GM20431 (cell line): ENCODE results near the gene CSF1R.
"Not testable (repeated sequence)": the region's sequence is repeated elsewhere in the genome, so short reads cannot be mapped to it uniquely, and the experiment has no call there.

Source experiments
- in situ Hi-C: fragments of 300-500 bp; cut with MseI, MboI; formaldehyde crosslinking; loops from one replicate; pipeline ENCODE4 v1.15.0; 2020; ENCODE audit warnings: low sequenced_read_pairs; ENCODE audit not compliant: unreplicated experiment

The CSF1R gene

DNA sequence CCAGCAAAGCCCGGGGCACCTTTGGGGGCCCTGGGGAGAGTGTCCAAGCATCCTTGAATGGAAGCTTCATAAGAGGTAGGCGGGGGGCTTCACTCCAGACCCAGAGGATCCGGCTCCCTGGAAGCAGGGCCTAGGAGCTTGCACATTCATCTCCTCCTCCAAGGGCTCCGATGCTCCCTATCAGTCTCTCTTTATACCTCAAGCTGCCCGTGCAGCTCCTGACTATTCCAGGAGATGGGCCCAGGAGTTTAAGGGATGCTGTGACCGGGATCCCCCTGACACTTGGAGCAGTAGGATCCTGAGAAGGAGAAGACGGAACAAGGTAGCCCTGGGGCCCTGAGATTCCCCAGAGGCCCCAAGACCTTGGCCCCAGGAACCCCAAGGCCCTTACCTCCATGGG, 25.9 kb downstream of the CSF1R start:
- in situ Hi-C loops: no loop called here

DNA sequence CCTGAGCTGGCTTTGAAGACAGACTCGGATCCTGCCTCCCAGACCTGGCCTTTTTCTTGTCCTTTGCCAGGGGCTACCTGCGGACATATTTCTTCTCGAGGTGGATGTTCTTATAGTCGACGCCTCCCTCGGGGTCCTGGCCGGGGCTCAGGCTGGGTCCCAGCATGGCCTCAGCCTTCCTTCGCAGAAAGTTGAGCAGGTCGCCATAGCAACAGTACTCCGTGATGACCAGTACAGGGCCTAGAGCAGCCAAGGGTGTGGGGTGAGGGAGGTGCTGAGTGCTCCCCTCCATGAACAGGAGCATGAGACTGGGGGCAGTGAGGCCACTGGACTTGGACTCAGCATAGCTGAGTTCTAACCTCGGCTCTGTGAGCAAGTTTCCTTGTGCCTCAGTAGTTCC, 26.7 kb downstream of the CSF1R start:
- in situ Hi-C loops: no loop called here

DNA sequence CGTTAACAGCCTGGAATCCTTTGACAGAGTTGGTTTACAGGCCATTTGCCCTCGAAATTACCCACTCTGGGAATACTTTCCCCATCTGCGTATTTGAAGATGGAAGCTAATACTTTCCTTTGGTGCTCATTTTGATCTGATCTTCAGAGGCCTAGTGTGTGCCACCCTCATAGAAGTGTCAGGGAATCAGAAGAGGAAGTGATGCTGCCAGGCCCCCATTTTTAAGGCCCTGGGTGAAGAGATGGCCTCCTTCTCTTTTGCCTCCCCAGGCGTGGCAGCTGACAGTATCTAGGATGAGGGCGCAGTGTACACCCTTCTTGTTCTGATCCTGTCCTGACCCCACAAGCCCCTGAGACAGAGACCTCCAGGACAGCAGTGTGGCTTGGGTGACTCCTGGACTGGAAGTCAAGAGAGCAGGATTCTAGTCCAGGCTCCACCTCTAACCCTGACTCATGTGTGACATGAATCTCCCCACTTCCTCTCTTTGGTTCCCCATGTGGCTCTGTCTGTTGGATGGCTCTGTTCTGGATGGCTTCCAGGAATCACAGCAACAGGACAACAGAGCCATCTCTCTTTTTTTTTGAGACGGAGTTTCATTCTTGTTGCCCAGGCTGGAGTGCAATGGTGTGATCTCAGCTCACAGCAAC, 27.8 kb downstream of the CSF1R start:
- in situ Hi-C loops: no loop called here

DNA sequence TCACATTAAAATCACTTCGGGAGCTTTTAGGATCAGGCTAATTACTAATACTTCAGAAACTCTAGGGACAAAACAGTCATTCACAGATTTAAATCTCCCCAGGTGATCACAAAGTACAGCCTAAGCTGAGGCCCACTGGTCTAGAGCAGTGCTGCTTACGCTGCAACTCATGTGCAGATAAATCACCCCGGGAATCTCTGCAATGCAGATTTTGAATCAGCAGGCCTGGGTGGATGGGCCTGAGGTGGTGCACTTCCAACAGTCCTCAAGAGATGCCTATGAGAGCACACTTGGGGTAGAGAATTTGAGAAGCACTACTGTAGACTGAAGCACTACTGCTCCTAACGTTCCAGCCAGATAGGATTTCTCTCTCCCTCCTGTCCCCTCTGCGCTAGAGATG, 28.4 kb downstream of the CSF1R start:
- in situ Hi-C loops: no loop called here

DNA sequence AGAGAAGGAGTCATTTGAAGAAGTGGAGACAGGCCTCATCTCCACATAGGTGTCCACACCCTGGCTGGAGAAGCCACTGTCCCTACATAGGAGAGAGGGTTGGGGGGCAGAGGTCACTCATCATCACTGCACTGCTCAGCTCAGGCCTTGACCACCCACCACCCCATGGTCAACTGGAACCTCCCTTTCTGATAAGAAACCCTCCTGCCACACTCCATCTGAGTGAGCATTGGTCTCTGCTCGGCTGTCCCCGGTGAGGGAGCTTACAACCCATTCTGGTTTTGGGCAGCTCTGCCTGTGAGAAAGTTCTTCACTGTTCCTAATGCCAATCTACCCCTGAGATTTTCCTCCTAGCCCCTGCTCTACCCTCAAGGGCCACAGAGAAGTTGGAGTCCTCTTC, 28.8 kb downstream of the CSF1R start:
- in situ Hi-C loops: no loop called here

DNA sequence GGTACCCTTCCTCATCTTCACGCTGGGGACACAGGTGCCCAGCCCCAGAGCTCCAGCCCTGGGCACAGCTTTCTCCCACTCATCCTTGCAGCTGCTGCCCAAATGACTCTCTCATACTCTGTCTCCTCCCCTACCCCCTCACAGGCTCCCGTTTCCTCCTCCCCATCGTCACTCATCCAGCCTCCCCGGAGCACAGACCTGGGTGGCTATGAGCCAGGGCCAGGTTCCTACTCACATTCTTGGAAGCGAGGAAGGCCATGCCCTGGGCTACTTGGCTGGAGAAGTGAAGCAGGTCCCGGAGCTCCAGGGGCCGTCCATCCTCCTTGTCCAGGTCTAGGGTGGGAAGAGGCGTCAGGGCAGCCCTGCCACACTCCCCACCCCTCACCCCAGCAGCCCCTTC, 29.3 kb downstream of the CSF1R start:
- in situ Hi-C loops: no loop called here

DNA sequence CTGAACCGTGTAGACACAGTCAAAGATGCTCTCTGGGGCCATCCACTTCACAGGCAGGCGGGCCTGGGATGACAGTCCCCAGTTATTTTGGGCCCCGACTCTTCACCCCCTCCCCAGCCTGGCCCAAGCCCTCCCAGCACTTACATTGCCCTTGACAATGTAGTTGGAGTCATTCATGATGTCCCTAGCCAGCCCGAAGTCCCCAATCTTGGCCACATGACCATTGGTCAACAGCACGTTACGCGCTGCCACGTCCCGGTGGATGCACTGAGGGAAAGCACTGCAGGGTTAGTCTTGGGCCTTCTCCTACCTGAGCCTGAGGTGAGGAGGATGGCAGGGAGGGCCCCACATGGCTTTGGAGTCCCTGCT, 30.3 kb downstream of the CSF1R start:
- in situ Hi-C loops: no loop called here

DNA sequence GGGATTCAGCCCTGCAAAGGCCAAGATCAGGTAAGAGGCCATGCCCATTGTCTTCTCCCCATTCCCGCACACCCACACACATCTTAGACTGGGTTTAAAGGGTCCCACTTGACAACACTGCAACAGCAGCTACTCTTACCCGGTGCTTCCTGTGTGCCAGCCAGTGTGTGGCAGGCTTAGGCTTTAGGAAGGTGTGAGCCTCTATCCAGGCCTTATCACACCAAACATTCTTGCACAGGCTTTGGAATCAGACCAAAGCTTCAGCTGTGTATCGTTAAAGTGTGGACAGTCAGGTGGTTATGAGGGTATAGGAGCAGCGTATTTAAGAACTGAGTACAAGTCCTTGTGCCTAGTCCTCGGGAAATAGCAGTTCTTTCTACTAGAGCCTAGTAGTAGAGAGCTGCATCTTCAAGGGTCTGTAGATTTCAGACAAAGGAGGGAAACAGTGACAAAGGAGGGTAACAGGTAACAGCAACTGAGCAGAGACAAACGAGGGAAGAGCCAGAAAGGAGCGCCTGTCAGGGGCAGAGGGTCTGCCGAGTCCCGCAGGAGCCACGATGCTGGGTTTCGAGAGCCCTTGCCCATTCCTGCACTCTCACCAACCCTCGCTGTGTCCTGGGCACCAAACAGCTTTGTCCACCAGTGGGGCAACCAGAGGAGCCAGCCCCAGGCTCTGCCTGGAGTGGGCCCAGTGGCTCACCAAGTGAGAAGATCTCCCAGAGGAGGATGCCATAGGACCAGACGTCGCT, 30.9 kb downstream of the CSF1R start:
- in situ Hi-C loops: no loop called here

DNA sequence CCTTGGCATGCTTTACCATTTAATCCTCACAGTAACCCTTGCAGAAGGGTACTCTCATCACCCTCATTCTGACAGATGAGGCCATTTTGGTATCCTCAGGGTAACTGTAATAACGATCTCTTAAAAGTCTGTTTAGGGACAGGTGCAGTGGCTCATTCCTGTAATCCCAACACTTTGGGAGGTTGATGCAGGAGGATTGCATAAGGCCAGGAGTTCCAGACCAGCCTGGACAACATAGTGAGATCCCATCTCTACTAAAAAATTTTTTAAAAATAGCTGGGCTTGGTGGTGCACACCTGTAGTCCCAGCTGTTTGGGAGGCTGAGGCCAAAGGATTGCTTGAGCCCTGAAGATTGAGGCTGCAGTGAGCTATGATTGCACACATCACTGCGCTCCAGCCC, 31.8 kb downstream of the CSF1R start:
- in situ Hi-C loops: no loop called here

DNA sequence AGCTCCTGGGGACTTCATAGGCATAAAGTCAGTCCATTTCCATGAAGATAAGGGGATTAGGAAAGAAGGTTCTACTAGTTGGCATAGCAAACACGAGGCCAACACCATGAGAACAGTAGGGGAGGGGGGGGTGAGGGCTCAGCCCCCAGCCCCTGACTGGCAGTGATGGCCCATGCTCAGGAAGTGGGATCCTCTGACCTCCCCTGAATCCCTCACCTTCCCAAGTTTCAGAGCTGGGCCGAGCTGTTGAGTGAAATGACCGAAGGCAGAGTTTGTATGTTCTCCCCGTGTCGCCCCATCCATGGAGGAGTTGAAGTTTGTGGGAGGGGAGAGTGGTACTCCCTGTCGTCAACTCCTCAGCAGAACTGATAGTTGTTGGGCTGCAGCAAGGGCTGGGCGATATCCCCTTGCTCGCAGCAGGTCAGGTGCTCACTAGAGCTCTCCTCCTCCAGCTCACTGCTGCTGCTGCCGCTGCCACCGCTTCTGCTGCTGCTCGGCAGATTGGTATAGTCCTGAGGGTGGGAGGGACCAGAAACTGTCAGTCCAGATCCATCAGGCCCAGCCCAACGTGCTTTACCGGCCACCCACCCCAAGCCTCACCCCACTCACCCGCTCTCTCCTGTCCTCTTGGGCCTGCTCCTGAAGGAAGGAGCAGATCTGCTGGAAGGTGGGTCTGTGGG, 32.5 kb downstream of the CSF1R start:
- in situ Hi-C loops: no loop called here

DNA sequence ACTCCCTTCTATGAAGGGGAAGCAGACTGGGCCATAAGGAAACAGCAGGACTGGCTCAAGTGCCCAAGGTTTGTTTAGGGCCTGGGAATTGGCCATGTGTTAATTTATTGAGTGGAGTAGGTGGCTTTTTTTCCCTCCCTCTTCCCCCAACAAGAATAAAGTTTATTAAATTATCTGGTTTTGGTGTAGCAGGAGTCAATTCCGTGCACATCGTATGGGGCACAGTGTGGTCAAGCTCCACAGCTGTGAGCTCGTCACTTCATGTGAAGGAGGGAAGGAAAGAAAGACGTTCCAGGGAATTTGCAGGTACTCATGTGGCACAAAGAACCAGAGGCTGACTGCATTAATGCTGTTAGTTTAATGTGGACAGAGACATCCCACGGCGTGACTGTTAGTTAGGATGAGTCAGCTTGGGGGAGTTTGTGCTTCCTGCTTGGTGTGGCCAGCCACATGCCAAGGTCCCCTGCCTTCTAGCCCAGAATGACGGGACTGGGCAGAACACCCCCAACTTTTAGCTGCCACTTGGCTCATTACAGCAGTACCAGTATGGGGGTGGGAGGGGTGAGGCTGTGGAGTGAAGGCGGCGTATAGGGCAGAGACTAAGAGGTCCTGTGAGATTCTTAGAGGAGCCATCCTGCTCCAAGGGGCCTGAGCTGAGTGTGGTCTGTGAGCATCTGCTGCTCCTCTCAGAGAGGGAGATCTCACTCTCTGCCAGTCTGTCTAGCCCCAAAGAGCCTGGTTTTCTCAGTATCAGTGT, 33.2 kb downstream of the CSF1R start:
- in situ Hi-C loops: no loop called here

DNA sequence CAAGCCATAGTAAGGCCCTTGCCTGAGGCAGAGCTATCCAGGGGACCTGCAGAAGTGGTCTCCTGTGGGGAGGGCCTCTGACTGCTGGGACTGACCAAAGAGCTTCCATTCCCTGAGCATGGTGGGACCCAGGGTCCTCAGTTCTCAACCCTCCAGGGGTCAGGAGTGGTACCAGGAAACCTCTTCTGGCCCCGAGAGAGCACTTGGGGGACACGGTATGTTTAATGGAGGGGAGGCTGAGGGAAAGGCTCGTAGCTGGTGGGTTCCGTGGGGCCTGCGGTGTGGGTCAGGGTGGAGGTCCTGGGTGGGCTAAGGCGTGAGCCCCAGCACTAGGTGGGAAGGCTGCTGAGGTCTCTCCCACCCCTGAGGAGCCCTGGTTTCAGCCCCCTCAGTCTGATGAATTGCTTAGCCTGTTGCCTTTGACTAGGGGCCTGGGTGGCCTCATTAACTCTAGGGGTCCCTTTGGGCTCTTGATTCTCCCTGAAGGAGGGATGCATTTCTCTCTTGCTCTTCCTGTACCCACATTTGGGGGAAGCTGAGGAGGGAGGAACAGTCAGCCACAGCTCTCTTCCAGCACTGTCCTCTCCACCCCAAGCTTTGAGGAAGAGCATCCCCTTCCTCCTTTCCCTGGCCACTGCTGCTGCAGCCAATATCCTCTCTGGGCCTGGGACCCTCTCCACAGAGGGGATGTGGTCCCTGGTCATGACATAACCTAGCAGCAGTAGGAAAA, 34.0 kb downstream of the CSF1R start:
- in situ Hi-C loops: no loop called here

DNA sequence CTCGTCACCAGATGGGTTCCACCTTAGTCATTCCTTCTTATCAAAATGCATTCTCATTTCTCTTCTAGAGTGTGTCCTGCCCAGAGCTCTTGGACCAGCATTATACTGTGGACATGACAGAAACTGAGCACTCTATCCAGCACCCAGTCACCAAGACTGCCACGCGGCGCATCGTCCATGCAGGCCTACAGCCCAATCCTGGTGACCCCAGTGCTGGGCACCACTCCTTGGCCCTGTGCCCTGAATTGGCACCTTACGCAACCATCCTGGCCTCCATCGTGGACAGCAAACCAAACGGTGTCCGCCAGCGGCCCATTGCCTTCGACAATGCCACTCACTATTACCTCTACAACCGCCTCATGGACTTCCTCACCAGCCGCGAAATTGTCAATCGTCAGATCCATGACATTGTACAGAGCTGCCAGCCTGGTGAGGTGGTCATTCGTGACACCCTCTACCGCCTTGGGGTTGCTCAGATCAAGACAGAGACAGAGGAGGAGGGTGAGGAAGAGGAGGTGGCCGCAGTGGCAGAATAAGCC, 34.6 kb downstream of the CSF1R start:
- in situ Hi-C loops: no loop called here

DNA sequence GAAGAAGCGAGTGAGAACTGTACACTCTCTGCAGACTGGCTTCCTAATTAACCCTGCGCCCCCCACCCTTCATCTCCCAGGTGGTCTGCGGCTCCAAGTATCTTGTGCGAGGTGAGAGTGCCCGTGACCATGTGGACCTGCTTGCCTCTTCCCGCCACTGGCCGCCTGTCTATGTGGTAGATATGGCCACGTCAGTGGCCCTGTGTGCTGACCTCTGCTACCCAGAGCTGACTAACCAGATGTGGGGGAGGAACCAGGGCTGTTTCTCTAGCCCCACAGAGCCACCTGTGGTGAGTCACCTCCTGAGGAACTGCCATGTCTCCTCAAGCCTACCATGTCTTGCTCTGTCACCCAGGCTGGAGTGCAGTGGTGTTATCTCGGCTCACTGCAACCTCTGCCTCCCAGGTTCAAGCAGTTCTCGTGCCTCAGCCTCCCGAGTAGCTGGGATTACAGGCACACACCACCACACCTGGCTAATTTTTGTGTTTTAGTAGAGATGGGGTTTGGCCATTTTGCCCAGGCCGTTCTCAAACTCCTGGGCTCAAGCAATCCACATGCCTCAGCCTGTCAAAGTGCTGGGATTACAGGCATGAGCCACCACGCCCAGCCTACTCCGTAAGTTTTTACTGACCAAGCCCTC, 36.1 kb downstream of the CSF1R start:
- in situ Hi-C loops: not testable (repeated sequence)

DNA sequence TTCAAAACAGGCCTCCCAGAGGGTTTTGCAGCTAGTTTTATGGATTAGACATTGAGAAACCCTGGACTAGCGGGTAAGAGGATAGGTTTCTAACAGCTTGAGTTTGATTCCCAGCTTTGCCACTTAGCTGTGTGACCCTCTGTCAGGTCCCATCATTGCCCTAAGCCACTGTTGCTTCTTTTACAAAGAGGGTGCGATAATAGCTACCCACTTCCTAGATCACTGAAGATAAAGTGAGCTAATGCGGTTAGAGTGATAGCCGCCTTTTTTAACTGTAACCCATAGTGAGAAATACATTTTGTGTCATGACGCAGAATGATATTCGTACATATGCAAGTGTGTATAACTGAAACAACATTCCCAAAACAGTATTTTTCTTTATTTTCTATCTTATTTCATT, 40.3 kb downstream of the CSF1R start:
- in situ Hi-C loops: no loop called here

DNA sequence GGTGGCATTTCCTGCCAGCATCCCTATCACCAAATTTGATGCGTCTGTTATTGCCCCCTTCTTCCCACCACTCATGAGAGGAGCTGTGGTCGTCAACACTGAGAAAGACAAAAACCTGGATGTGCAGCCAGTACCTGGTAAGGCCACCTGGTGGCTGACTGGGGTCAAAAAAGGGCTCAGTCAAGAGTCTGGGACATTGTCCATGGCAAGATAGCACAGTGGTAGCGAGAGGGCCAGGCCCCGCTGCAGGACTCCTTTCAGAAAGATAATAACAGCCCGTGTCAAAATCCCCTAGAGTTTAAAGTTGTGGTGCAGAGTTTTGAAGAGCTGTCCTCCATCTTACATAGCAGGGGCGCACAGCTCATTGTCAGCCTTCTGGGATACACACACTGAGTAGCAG, 40.8 kb downstream of the CSF1R start:
- in situ Hi-C loops: no loop called here

DNA sequence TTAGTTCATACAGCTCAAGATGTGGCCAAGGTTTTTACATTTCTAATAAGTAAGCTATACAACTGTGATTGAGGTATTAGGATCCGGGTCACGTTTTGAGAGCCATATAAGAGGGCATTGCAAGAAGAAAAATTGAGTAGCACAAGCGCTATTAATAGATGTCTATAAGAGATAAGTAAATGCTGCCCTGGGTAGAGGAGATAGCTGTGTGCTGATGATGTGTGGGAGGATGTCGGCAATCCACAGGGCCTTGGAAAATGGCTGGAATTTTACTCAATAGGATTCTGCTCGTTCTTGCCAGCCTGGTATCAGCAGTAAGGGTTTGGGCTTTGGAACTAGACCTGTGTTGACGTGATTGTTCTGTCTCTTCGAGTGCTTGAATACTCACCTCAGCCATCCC, 41.6 kb downstream of the CSF1R start:
- in situ Hi-C loops: no loop called here

DNA sequence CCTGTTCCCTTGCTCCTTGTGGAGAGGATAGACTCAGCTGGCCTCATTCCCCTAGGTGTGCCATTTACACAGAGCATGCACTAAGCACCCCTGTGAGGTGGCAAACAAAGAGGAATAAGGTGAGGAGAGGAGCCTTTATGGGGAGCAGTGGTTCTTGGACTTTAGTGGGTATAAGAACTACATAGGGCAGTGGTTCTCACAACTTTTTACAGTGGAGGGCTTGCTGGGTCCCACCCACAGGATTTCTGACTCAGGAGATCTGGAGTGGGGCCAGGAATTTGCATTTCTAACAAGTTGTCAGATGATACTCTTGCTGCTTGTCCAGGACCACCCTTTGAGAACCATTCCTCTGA, 42.0 kb downstream of the CSF1R start:
- in situ Hi-C loops: no loop called here

DNA sequence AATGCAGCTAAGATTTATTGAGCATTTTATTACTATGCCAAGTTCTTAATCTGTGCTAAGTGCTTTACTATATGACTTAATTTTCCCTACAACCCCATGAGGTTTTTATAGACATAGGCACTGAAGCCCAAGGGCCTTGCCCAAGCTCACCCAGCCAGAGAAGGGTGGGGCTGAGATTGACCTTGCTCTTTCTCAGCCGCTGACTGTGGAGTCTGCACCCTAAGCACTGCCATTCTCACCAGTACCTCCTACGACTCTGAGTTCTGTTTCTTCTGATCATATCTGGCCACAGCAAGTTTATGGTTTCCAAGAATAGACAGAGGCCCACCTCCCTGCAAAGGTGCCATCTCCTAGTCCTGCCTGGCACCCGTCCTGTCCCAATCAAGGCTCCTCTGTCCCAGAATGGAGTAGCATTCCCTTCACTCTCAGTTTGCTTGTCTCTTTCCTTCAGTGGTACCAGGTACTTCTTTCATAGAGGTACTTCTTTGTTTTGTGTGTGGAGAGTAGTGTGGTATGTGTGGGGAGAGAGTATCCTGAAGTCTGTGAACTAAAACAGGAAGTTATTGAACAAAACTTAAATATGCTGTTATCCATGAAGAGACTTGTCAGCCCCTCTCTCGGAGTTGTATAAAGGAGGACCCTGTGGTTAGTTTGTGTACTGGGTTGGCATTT, 42.6 kb downstream of the CSF1R start:
- in situ Hi-C loops: no loop called here
